ENCODE data around the gene HSF2BP. TPM values are rescaled to one million over a fixed set of nuclear protein-coding genes. Genes with fewer than 3 reads are reported as not detected.
"Not testable (repeated sequence)": the region's sequence is repeated elsewhere in the genome, so short reads cannot be mapped to it uniquely, and the experiment has no call there.

The HSF2BP gene
- total RNA-seq, 1 experiment from 2014 or later = 4.6 TPM

DNA sequence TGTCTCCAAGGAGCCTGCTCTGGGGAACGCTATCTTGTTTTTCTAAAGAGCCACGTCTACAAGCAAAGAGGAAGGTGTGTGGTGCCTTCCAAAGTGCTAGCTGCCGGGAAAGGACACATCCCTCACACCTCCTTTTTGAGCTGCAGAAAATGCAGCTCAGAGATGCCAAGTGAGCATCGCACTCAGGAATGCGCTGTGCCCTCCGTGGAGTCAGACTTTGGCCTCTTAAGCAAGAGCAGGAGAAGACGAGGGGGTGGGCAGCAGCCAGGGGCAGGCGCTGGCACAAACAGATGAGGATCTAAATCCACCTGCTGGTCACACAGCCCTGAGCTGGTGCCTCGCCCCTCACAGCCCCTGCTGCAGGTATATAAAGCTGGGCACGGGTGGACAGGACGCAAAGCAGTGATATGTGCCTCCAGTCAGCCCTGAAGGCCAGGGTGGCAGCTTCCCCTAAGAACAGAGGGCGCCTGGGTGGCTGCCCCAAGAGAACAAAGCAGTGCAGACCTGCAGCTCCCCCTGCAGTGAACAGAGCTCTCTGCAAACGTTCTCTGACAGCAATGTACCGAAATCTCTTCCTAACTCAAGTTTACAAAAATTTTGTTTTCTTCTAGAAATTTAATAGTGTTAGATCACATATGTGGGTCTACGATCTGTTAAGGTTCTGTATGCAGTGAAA, 156.1 kb downstream of the HSF2BP start:
- H3K4me1 ChIP-seq (replicated peaks; ENCODE audit: insufficient read depth); H3K79me2 ChIP-seq (ENCODE audit: low read depth); H3K9me2 ChIP-seq (ENCODE audit: insufficient read depth); POLR2A ChIA-PET (ENCODE audit: unreplicated experiment); H3K36me3 ChIP-seq (ENCODE audit: low read depth); DNase-seq; H3K27ac ChIP-seq; BruUV-seq (replicated peaks); H3K4me3 ChIP-seq; H3K9me3 ChIP-seq (ENCODE audit: insufficient read depth, low read depth); H3K27me3 ChIP-seq (ENCODE audit: insufficient read depth, low read depth); H2AFZ ChIP-seq; H3F3A ChIP-seq (ENCODE audit: insufficient read depth, low read depth); CTCF ChIA-PET; intact Hi-C loops (cut with micrococcal nuclease; ENCODE audit: unreplicated experiment); H4K20me1 ChIP-seq (ENCODE audit: insufficient read depth); H3K4me2 ChIP-seq: not testable (repeated sequence)

DNA sequence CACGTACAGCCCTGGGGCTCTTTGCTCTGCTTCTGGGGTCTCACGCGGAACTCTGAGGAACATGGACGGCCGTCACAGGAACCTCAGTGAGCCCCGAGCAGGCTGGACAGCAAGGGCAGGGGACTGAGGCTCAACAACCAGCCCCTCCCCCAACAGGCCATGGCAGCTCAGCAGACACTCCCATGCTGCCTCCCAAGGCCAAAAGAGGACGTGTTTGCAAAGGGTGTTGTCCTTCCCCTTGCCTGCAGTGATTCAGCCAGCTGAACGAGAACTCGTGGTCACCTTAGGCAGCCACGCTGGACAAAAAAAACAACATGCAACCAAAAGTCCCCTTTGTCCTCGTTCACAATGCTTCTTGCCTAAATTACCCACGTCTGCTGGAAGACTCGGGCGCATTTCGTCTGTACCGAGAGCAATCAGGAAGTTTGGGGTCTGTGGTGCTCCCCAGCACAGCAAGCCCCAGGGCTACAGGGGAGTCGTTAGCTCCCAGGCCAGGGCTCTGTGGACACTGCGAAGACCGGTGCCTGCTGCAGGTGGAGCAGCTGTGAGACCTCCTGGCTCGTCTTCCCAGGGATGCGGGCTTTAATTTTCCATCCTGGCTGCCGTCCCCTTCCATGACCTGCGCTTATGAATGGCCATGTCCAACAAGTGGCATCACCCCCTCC, 156.7 kb downstream of the HSF2BP start:
- H3K4me2 ChIP-seq; DNase-seq; CTCF ChIA-PET; H3K36me3 ChIP-seq (ENCODE audit: low read depth); BruUV-seq (replicated peaks); H3K4me1 ChIP-seq (replicated peaks; ENCODE audit: insufficient read depth); H4K20me1 ChIP-seq (ENCODE audit: insufficient read depth); H3K27me3 ChIP-seq (ENCODE audit: insufficient read depth, low read depth); H3F3A ChIP-seq (ENCODE audit: insufficient read depth, low read depth); POLR2A ChIA-PET (ENCODE audit: unreplicated experiment); H3K4me3 ChIP-seq; H3K9me2 ChIP-seq (ENCODE audit: insufficient read depth); H2AFZ ChIP-seq; H3K9me3 ChIP-seq (ENCODE audit: insufficient read depth, low read depth); H3K79me2 ChIP-seq (ENCODE audit: low read depth); intact Hi-C loops (cut with micrococcal nuclease; ENCODE audit: unreplicated experiment); H3K27ac ChIP-seq: not testable (repeated sequence)

DNA sequence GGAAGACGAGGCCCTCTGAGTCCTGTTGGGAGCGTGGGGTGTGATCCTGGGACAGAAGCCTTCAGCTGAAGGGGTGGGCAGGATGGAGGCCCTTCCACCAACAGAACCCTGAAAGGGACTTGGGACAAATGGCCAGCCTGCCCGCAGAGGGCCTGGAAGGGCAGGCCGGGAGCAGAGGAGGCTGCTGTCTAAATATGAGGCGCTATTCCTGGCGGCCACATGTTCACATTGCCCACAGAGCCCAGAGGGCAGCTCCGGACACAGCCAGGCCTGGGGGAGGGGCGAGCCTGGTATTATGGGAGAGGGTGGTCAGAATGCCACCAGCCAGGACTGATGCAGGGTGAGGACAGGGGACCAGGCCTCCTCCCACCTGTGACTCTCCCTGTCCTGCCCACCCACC, 160.4 kb downstream of the HSF2BP start:
- H3K9me3 ChIP-seq (ENCODE audit: insufficient read depth, low read depth); H2AFZ ChIP-seq; H4K20me1 ChIP-seq (ENCODE audit: insufficient read depth); POLR2A ChIA-PET (ENCODE audit: unreplicated experiment); intact Hi-C loops (cut with micrococcal nuclease; ENCODE audit: unreplicated experiment); H3K27me3 ChIP-seq (ENCODE audit: insufficient read depth, low read depth); H3K4me1 ChIP-seq (replicated peaks; ENCODE audit: insufficient read depth); H3K4me3 ChIP-seq; CTCF ChIA-PET; DNase-seq; H3K79me2 ChIP-seq (ENCODE audit: low read depth); H3K27ac ChIP-seq; H3K36me3 ChIP-seq (ENCODE audit: low read depth); H3K4me2 ChIP-seq; H3F3A ChIP-seq (ENCODE audit: insufficient read depth, low read depth); H3K9me2 ChIP-seq (ENCODE audit: insufficient read depth); BruUV-seq (replicated peaks): not testable (repeated sequence)

DNA sequence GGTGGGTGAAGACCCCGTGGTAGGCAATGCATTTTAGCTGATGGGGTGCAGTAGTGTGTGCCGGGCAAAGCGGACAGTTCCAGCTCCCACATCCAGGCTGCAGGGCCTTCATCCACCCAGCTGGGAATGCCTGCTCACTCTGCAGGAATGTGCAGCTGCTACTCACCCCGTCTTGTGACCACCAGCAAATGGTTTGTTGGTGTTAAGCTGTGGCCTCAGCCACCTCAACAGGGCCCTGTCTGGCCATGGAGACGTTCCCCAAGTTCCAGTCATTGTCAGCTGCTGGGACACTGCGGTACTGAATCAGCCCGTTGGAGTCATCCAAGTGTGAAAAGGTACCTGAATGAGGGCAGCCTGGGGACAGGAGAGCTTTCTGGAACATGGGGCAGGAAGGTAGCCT, 161.2 kb downstream of the HSF2BP start:
- POLR2A ChIA-PET (ENCODE audit: unreplicated experiment); H3K9me3 ChIP-seq (ENCODE audit: insufficient read depth, low read depth); H3K27me3 ChIP-seq (ENCODE audit: insufficient read depth, low read depth); CTCF ChIA-PET; H3K36me3 ChIP-seq (ENCODE audit: low read depth); H3F3A ChIP-seq (ENCODE audit: insufficient read depth, low read depth); DNase-seq; H3K4me2 ChIP-seq; H3K27ac ChIP-seq; BruUV-seq (replicated peaks); H2AFZ ChIP-seq; H4K20me1 ChIP-seq (ENCODE audit: insufficient read depth); H3K9me2 ChIP-seq (ENCODE audit: insufficient read depth); intact Hi-C loops (cut with micrococcal nuclease; ENCODE audit: unreplicated experiment); H3K4me1 ChIP-seq (replicated peaks; ENCODE audit: insufficient read depth); H3K79me2 ChIP-seq (ENCODE audit: low read depth); H3K4me3 ChIP-seq: not testable (repeated sequence)

DNA sequence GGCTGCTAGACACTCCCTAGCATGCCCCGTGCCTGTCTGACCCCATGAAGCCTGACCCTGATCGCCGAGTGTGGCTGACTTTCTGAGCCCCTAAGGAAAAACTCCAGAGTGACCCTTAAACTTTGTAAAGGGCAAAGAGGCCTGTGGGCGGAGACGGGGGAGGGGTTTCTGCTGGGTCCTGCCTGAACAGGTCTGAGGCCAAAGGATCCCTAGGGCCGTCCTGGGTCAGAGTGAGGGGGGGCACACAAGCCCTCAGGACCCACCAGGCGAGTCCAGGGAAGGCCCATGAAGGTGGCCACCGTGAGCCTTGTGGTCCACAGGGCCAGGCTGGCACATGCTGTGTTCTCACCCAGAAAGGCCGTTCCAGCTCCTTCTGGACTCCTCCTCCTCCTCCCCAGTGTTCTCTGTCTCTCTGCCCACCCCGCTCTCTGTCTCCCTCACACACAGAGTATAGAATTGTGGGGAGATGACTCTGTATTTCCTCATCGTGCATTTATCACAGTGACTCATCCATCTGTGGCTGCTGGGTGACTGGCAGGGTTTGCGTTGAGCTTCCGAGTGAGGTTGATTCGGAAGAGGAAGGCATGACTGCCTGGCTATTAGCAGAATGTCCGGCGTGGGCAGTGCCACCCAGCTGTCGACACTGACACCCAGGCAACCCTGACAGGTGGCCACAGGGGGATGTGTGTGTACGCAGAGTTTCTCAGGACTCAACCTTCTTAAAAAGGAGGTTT, 164.8 kb downstream of the HSF2BP start:
- H3K9me2 ChIP-seq (ENCODE audit: insufficient read depth); H3K4me1 ChIP-seq (replicated peaks; ENCODE audit: insufficient read depth); H2AFZ ChIP-seq; H3K27me3 ChIP-seq (ENCODE audit: insufficient read depth, low read depth); POLR2A ChIA-PET (ENCODE audit: unreplicated experiment); intact Hi-C loops (cut with micrococcal nuclease; ENCODE audit: unreplicated experiment); H3K4me2 ChIP-seq; H3K27ac ChIP-seq; H4K20me1 ChIP-seq (ENCODE audit: insufficient read depth); H3K79me2 ChIP-seq (ENCODE audit: low read depth); H3K9me3 ChIP-seq (ENCODE audit: insufficient read depth, low read depth); H3K4me3 ChIP-seq; H3F3A ChIP-seq (ENCODE audit: insufficient read depth, low read depth); H3K36me3 ChIP-seq (ENCODE audit: low read depth); CTCF ChIA-PET: not testable (repeated sequence)
- DNase-seq = peak in 1 of 2 experiments; percentile 0
- TSS peak; percentile 81 for BruUV-seq (replicated peaks)

DNA sequence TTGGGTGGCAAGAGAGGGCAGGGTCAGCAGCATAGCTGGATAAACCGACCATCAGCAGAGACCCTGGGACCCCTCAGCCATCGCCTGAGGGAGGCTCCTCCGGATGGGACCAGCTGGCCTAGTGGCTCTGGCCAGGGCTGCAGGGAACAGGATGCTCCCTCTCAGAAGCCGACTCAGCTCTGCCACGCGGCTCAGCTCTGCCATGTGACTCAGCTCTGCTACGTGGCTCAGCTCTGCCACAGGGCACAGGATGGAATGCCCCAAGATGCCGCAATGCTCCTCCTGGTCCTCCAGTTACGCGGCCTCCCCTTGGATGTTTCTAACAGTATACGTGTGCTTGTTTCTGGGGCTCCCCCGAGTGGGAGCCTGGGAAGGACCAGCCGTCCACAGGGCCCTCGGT, 165.8 kb downstream of the HSF2BP start:
- POLR2A ChIA-PET (ENCODE audit: unreplicated experiment); H3K4me3 ChIP-seq; DNase-seq; H3K79me2 ChIP-seq (ENCODE audit: low read depth); H3F3A ChIP-seq (ENCODE audit: insufficient read depth, low read depth); H3K9me2 ChIP-seq (ENCODE audit: insufficient read depth); CTCF ChIA-PET; H3K27ac ChIP-seq; H4K20me1 ChIP-seq (ENCODE audit: insufficient read depth); intact Hi-C loops (cut with micrococcal nuclease; ENCODE audit: unreplicated experiment); H3K9me3 ChIP-seq (ENCODE audit: insufficient read depth, low read depth); BruUV-seq (replicated peaks); H3K36me3 ChIP-seq (ENCODE audit: low read depth); H3K4me1 ChIP-seq (replicated peaks; ENCODE audit: insufficient read depth); H3K27me3 ChIP-seq (ENCODE audit: insufficient read depth, low read depth); H3K4me2 ChIP-seq; H2AFZ ChIP-seq: not testable (repeated sequence)

DNA sequence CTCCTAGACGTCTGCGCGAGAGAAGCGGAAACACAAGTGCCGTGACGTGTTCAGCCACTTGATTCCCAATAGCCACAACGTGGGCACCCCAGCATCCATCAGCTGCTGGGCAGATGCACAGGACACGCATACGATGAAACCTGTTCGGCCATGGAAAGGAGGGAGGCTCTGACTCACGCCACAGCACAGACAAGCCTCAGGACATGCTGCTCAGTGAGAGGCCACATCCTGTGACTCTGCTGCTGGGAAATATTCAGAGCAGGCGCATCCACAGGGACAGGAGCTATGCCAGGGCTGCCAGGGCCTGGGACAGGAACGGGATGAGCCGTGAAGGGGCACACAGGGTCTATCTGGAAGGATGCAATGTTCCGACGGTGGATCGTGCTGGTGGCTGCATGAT, 171.1 kb downstream of the HSF2BP start:
- H3K27ac ChIP-seq; CTCF ChIA-PET; POLR2A ChIA-PET (ENCODE audit: unreplicated experiment); intact Hi-C loops (cut with micrococcal nuclease; ENCODE audit: unreplicated experiment); H3K4me3 ChIP-seq; BruUV-seq (replicated peaks); H3K4me2 ChIP-seq; H4K20me1 ChIP-seq (ENCODE audit: insufficient read depth); H3K36me3 ChIP-seq (ENCODE audit: low read depth); DNase-seq; H3K9me3 ChIP-seq (ENCODE audit: insufficient read depth, low read depth); H3K4me1 ChIP-seq (replicated peaks; ENCODE audit: insufficient read depth); H2AFZ ChIP-seq; H3K9me2 ChIP-seq (ENCODE audit: insufficient read depth); H3K79me2 ChIP-seq (ENCODE audit: low read depth); H3F3A ChIP-seq (ENCODE audit: insufficient read depth, low read depth); H3K27me3 ChIP-seq (ENCODE audit: insufficient read depth, low read depth): not testable (repeated sequence)

All from PC-9 (cell line).